PC-3 (cell line): ENCODE measurements around the gene FAM131C. TPM values are rescaled to one million over a fixed set of nuclear protein-coding genes. Genes with fewer than 3 reads are reported as not detected.

Experiments used
- ATAC-seq: fragments of 200-7000 bp; cut with Tn5 transposase; 2 replicates; pipeline ENCODE4 v1.9.1; 2020; ENCODE audit warnings: mild to moderate bottlenecking, moderate library complexity
- BruUV-seq: library from RNA; stranded (reverse); fragments of 400-500 nt; replicated peaks from 2 replicates; lab custom pipeline; 2021; lab: Mats Ljungman, UMichigan
- CTCF ChIA-PET: fragments of 300-600 bp; sonication (Branson Sonifier 250); formaldehyde crosslinking; loops from one replicate; lab custom pipeline; 2022; ENCODE audit warnings: antibody characterized with exemption; lab: Charles Lee
- POLR2A ChIA-PET: fragments of 300-600 bp; sonication (Branson Sonifier 250); formaldehyde crosslinking; loops from one replicate; lab custom pipeline; 2022; ENCODE audit warnings: antibody characterized with exemption; ENCODE audit not compliant: unreplicated experiment; lab: Charles Lee
- DNase-seq: peaks from one replicate; pipeline ENCODE4 v3.0.0-alpha.2; 2015
- H2AFZ ChIP-seq: fragments of 300-600 bp; sonication (generic); 2 replicates; pipeline ENCODE4 v1.6.0; 2016; ENCODE audit warnings: antibody characterized with exemption, low read length
- H3F3A ChIP-seq: fragments of 300-600 bp; sonication (generic); one replicate; pipeline ENCODE4 v1.6.0; 2017; ENCODE audit warnings: antibody characterized with exemption, low read length, control low read depth, mild to moderate bottlenecking; ENCODE audit not compliant: unreplicated experiment
- H3K27ac ChIP-seq: fragments of 300-600 bp; sonication (generic); 2 replicates; pipeline ENCODE4 v1.5.1; 2016; ENCODE audit warnings: mild to moderate bottlenecking, low read length
- H3K27me3 ChIP-seq: fragments of 300-600 bp; sonication (generic); 2 replicates; pipeline ENCODE4 v1.6.1; 2016; ENCODE audit warnings: low read length, mixed read lengths
- H3K36me3 ChIP-seq: fragments of 300-600 bp; sonication (generic); 2 replicates; pipeline ENCODE4 v1.6.1; 2016; ENCODE audit warnings: low read depth, mixed run types, low read length, mixed read lengths
- H3K4me1 ChIP-seq: fragments of 300-600 bp; sonication (generic); 2 replicates; pipeline ENCODE4 v1.5.1; 2016; ENCODE audit warnings: low read length; ENCODE audit not compliant: insufficient read depth
- H3K4me2 ChIP-seq: fragments of 300-600 bp; sonication (generic); 2 replicates; pipeline ENCODE4 v1.6.0; 2016; ENCODE audit warnings: low read length
- H3K4me3 ChIP-seq: fragments of 300-600 bp; sonication (generic); 2 replicates; pipeline ENCODE4 v1.5.1; 2016; ENCODE audit warnings: mild to moderate bottlenecking, low read length, mixed read lengths
- H3K79me2 ChIP-seq: fragments of 300-600 bp; sonication (generic); 2 replicates; pipeline ENCODE4 v1.6.1; 2017; ENCODE audit warnings: low read length, mixed read lengths
- H3K9ac ChIP-seq: fragments of 300-600 bp; sonication (generic); 2 replicates; pipeline ENCODE4 v1.6.0; 2016; ENCODE audit warnings: mild to moderate bottlenecking, low read length
- H3K9me2 ChIP-seq: fragments of 300-600 bp; sonication (generic); replicated peaks from 2 replicates; pipeline ENCODE4 v1.6.1; 2016; ENCODE audit warnings: mixed run types, low read length, mixed read lengths
- H3K9me3 ChIP-seq: fragments of 300-600 bp; sonication (generic); 2 replicates; pipeline ENCODE4 v1.6.1; 2016; ENCODE audit warnings: low read length, mixed read lengths
- H4K20me1 ChIP-seq: fragments of 300-600 bp; sonication (generic); 2 replicates; pipeline ENCODE4 v1.6.1; 2016; ENCODE audit warnings: low read length, mixed read lengths
- EZH2 ChIP-seq: fragments of 300-600 bp; sonication (generic); IDR thresholded peaks from one replicate; pipeline ENCODE4 v1.6.1; 2017; ENCODE audit warnings: antibody characterized with exemption, mild to moderate bottlenecking, low read length; ENCODE audit not compliant: unreplicated experiment
- EZH2phosphoT487 ChIP-seq: fragments of 300-600 bp; sonication (generic); IDR thresholded peaks from 2 replicates; pipeline ENCODE4 v1.6.1; 2018; ENCODE audit warnings: mild to moderate bottlenecking, antibody characterized with exemption, low read length, borderline replicate concordance
- intact Hi-C: fragments of 100-400 bp; cut with micrococcal nuclease; formaldehyde crosslinking; loops from 2 replicates; pipeline ENCODE4 v1.9.0; 2023
- total RNA-seq: library from RNA; depleted of rRNA; stranded (reverse); fragments of >200 nt; gene quantifications from 2 replicates; pipeline ENCODE4 v1.2.3, GENCODE V29; 2014
- TF ChIP-seq, protein P1 (sequence below): fragments of 300-600 bp; sonication (generic); conservative IDR thresholded peaks from 2 replicates; pipeline ENCODE4 v1.5.1; 2017; ENCODE audit warnings: antibody characterized with exemption, low read depth, mild to moderate bottlenecking, low read length

FAM131C gene
- total RNA-seq, 1 experiment from 2014 or later, result 7.7 TPM

DNA sequence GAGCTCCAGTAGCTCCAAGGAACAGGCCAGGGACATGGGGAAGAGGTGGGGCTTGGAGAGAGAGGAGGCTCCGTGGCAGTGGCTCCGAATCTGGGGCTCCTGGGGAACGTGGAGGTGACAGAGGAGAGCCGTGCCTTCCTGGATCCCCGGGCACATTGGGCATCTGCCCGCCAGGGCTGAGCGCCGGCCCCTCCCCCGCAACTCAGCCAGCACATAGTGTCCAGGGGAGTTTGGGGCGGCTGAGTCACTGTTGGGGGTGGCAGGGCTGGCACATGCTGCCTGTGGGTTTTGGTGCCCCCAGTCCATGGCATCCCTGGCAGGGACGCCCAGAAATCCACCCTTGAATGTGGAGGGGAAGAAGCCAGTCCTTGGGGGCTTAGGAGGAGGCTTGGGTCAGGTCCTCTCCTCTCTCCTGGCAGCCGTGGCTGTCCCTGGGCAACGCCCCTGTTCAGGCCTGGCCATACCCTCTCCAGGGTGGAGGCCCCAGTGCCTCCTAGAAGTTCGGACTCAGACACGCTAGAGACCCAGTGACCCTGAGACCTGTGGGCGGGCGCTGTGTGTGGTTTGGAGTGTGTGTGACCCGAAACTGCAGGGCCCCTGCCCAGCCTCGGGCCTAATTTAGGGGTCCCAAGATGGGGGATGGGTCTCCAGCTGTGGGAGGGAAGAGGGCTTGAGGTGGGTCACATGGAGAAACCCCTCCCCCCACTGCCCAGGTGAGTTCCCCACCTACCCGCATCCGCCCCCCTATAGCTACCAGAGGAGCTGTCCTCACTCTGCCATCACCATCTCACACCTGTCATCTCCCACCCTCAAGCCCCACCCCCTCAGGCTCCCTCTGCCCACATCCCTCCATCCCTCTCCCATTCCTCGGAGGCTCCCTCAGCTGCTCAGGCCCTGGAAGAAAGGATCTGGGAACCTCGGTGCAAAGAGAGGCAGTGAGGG lies 57.2 kb downstream of the FAM131C start:
- no peak overlapping the region for H3K4me3 ChIP-seq

GRCh38 chr1:16015491-16015890 lies 58.0 kb downstream of the FAM131C start:
- intact Hi-C loops, result no loop called here
- ATAC-seq, result no peak
- H4K20me1 ChIP-seq, result no peaks in the 10 kb centered on the region
- H3K9ac ChIP-seq, result no peak overlapping the region
- H2AFZ ChIP-seq, result no peak overlapping the region
- no peaks in the 10 kb centered on the region for H3F3A ChIP-seq
- no peak overlapping the region for H3K4me3 ChIP-seq
- TF ChIP-seq EZH2phosphoT487, result no peak
- TF ChIP-seq, protein P1, sequence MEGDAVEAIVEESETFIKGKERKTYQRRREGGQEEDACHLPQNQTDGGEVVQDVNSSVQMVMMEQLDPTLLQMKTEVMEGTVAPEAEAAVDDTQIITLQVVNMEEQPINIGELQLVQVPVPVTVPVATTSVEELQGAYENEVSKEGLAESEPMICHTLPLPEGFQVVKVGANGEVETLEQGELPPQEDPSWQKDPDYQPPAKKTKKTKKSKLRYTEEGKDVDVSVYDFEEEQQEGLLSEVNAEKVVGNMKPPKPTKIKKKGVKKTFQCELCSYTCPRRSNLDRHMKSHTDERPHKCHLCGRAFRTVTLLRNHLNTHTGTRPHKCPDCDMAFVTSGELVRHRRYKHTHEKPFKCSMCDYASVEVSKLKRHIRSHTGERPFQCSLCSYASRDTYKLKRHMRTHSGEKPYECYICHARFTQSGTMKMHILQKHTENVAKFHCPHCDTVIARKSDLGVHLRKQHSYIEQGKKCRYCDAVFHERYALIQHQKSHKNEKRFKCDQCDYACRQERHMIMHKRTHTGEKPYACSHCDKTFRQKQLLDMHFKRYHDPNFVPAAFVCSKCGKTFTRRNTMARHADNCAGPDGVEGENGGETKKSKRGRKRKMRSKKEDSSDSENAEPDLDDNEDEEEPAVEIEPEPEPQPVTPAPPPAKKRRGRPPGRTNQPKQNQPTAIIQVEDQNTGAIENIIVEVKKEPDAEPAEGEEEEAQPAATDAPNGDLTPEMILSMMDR, result no peak
- no peak for TF ChIP-seq EZH2
- no peak for DNase-seq
- no TSS peak for BruUV-seq
- no peak overlapping the region for H3K4me2 ChIP-seq
- H3K9me2 ChIP-seq, result no peaks in the 10 kb centered on the region
- peaks cover 6% of the 10 kb centered on the region for H3K4me1 ChIP-seq
- ChIA-PET POLR2A (no interaction called here), CTCF (no interaction called here)
- no peaks in the 10 kb centered on the region for H3K36me3 ChIP-seq
- H3K27ac ChIP-seq, result no peak overlapping the region
- no peaks in the 10 kb centered on the region for H3K9me3 ChIP-seq
- no peaks in the 10 kb centered on the region for H3K27me3 ChIP-seq
- no peaks in the 10 kb centered on the region for H3K79me2 ChIP-seq

More for the DNA sequence above, 57.2 kb downstream of the FAM131C start:
- Histone ChIP-seq H3F3A (no peaks in the 10 kb centered on the region), H3K27ac (no peak overlapping the region), H3K4me1 (peaks cover 6% of the 10 kb centered on the region), H3K9me2 (no peaks in the 10 kb centered on the region), H2AFZ (no peak overlapping the region), H3K79me2 (no peaks in the 10 kb centered on the region), H3K36me3 (no peaks in the 10 kb centered on the region), H3K4me2 (no peak overlapping the region), H3K9ac (no peak overlapping the region), H3K9me3 (no peaks in the 10 kb centered on the region), H3K27me3 (no peaks in the 10 kb centered on the region), H4K20me1 (no peaks in the 10 kb centered on the region)
- CTCF ChIA-PET, result interaction anchor here (0.5 to 0.6 kb wide), 2 partner anchors 42 to 200 kb away, joined by 3 to 4 read pairs; no protein-coding TSS in a partner anchor
- DNase-seq, result no peak
- TF ChIP-seq, protein P1, result no peak
- TF ChIP-seq EZH2, result no peak
- TF ChIP-seq EZH2phosphoT487, result no peak
- POLR2A ChIA-PET, result no interaction called here
- intact Hi-C loops, result no loop called here
- no peak for ATAC-seq
- no TSS peak for BruUV-seq
